Smooth muscle cell (in vitro differentiated cells): Measurements from ENCODE around the gene RTEL1. TPM values are rescaled to one million over a fixed set of nuclear protein-coding genes. Genes with fewer than 3 reads are reported as not detected.

ENCODE experiments used
- DNase-seq: peaks from one replicate; lab custom pipeline; 2025; ENCODE audit not compliant: unreplicated experiment; lab: John Stamatoyannopoulos, UW
- H2AFZ ChIP-seq: fragments of 200-600 bp; sonication (generic); 2 replicates; pipeline ENCODE4 v1.6.0; 2016; ENCODE audit warnings: antibody characterized with exemption, low read depth, mild to moderate bottlenecking
- H3F3A ChIP-seq: fragments of 200-600 bp; sonication (generic); 2 replicates; pipeline ENCODE4 v1.6.0; 2017; ENCODE audit warnings: antibody characterized with exemption, low read depth
- H3K27ac ChIP-seq: fragments of 200-600 bp; sonication (generic); 2 replicates; pipeline ENCODE4 v1.5.1; 2016; ENCODE audit warnings: low read depth, mild to moderate bottlenecking
- H3K27me3 ChIP-seq: fragments of 200-600 bp; sonication (generic); 2 replicates; pipeline ENCODE4 v1.6.1; 2016; ENCODE audit warnings: low read depth, mild to moderate bottlenecking
- H3K36me3 ChIP-seq: fragments of 200-600 bp; sonication (generic); 2 replicates; pipeline ENCODE4 v1.5.1; 2016; ENCODE audit warnings: low read depth
- H3K4me1 ChIP-seq: fragments of 200-600 bp; sonication (generic); 2 replicates; pipeline ENCODE4 v1.5.1; 2016; ENCODE audit warnings: low read depth
- H3K4me2 ChIP-seq: fragments of 200-600 bp; sonication (generic); 2 replicates; pipeline ENCODE4 v1.6.0; 2016; ENCODE audit warnings: mild to moderate bottlenecking
- H3K4me3 ChIP-seq: fragments of 200-600 bp; sonication (generic); 2 replicates; pipeline ENCODE4 v1.5.1; 2016; ENCODE audit warnings: mild to moderate bottlenecking
- H3K79me2 ChIP-seq: fragments of 200-600 bp; sonication (generic); 2 replicates; pipeline ENCODE4 v1.6.0; 2016; ENCODE audit warnings: low read depth, mild to moderate bottlenecking
- H3K9ac ChIP-seq: fragments of 200-600 bp; sonication (generic); 2 replicates; pipeline ENCODE4 v1.6.0; 2016; ENCODE audit warnings: low read depth
- H3K9me3 ChIP-seq: fragments of 200-600 bp; sonication (generic); replicated peaks from 2 replicates; pipeline ENCODE4 v1.5.1; 2016; ENCODE audit warnings: low read depth
- H4K20me1 ChIP-seq: fragments of 200-600 bp; sonication (generic); 2 replicates; pipeline ENCODE4 v1.6.0; 2016; ENCODE audit warnings: low read depth
- CTCF ChIP-seq: fragments of 200-600 bp; sonication (generic); IDR thresholded peaks from 2 replicates; pipeline ENCODE4 v1.5.1; 2017; ENCODE audit warnings: borderline replicate concordance, mild to moderate bottlenecking, antibody characterized with exemption; ENCODE audit not compliant: insufficient read depth, poor library complexity, severe bottlenecking
- WGBS: methylation state at CpG from one replicate; pipeline ENCODE4 v1.1.7; 2016; ENCODE audit warnings: low lambda C conversion rate; 5-methylcytosine and 5-hydroxymethylcytosine counted together
- polyA plus RNA-seq: library from polyadenylated mRNA; unstranded; fragments of >200 nt; fragmentation: Nextera tagmentation; extraction: Ambion mirVana; gene quantifications from 2 replicates; pipeline ENCODE4 v1.2.1, GENCODE V29; 2016
- total RNA-seq: library from RNA; depleted of rRNA; stranded (reverse); fragments of >200 nt; gene quantifications from 2 replicates; pipeline ENCODE4 v1.2.3, GENCODE V29; 2014

Gene RTEL1
- total and polyA plus RNA-seq, 2 experiments from 2014 or later: 10.4 to 14.2 TPM

GRCh38 chr20:63701051-63701328, 42.9 kb downstream of the RTEL1 start:
- H3K36me3 ChIP-seq: no peaks in the 10 kb centered on the region
- DNase-seq: no peak
- peaks cover 20% of the 10 kb centered on the region for H3K4me1 ChIP-seq
- no peak overlapping the region for H3K4me2 ChIP-seq
- H3K4me3 ChIP-seq: no peak overlapping the region
- 89% methylated on average over 5 of the region's 5 CpGs for WGBS
- no peaks in the 10 kb centered on the region for H3K9me3 ChIP-seq
- no peak overlapping the region for H3K27ac ChIP-seq
- H3F3A ChIP-seq: no peaks in the 10 kb centered on the region
- no peak overlapping the region for H3K9ac ChIP-seq
- peaks cover 5% of the 10 kb centered on the region for H3K79me2 ChIP-seq
- no peak overlapping the region for H2AFZ ChIP-seq
- H4K20me1 ChIP-seq: no peaks in the 10 kb centered on the region
- no peak for TF ChIP-seq CTCF
- H3K27me3 ChIP-seq: no peaks in the 10 kb centered on the region

GRCh38 chr20:63701329-63702035, 43.4 kb downstream of the RTEL1 start:
- H3K9ac ChIP-seq: no peak overlapping the region
- H4K20me1 ChIP-seq: no peaks in the 10 kb centered on the region
- no peaks in the 10 kb centered on the region for H3K36me3 ChIP-seq
- H3K4me2 ChIP-seq: no peak overlapping the region
- 95% methylated on average over 13 of the region's 14 CpGs for WGBS
- H3K9me3 ChIP-seq: no peaks in the 10 kb centered on the region
- no peak overlapping the region for H3K27ac ChIP-seq
- no peak for TF ChIP-seq CTCF
- H3K4me3 ChIP-seq: no peak overlapping the region
- no peaks in the 10 kb centered on the region for H3K27me3 ChIP-seq
- peaks cover 23% of the 10 kb centered on the region for H3K4me1 ChIP-seq
- no peak for DNase-seq
- H3K79me2 ChIP-seq: peaks cover 10% of the 10 kb centered on the region
- no peaks in the 10 kb centered on the region for H3F3A ChIP-seq
- no peak overlapping the region for H2AFZ ChIP-seq

DNA sequence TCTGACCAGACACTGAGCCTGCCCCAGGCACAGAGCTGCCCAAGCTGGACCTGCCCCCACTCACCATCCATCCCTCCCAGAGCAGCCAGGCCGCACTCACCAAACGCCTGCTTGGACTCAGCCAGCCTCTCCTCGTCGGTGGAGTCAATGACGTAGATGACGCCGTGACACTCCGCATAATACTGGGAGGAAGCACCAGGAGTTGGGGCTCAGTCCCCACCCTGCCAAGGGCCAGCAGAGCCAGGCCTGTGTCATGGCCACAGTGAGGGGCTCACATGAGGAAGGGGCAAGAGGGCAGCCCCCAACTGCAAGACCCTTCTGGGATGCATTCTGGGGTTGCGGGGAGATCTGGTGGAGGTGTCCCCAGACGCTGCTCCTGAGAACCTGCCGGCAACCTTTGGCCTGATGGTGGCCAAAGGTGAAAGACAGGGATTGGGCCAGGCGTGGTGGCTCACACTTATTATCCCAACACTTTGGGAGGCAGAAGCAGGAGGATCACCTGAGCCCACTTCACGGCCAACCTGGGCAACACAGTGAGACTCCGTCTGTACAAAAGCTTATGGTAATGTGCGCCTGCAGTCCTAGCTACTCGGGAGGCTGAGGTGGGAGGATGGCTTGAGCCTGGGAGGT, 44.0 kb downstream of the RTEL1 start:
- DNase-seq: no peak
- Histone ChIP-seq H3K27ac (no peak overlapping the region), H3K4me3 (no peak overlapping the region), H3K4me2 (no peak overlapping the region), H3F3A (no peaks in the 10 kb centered on the region), H4K20me1 (no peaks in the 10 kb centered on the region), H3K9ac (no peak overlapping the region), H3K79me2 (peaks cover 16% of the 10 kb centered on the region), H3K9me3 (no peaks in the 10 kb centered on the region), H3K36me3 (no peaks in the 10 kb centered on the region), H2AFZ (no peak overlapping the region), H3K27me3 (no peaks in the 10 kb centered on the region), H3K4me1 (peaks cover 26% of the 10 kb centered on the region)
- WGBS: 91% methylated on average over 16 of the region's 16 CpGs
- TF ChIP-seq CTCF: no peak
